SW 1271 (cell line): Measurements from ENCODE around the gene C5orf24.
"Not testable (repeated sequence)": the region's sequence is repeated elsewhere in the genome, so short reads cannot be mapped to it uniquely, and the experiment has no call there.

Experiments
- DNase-seq, 2 experiments: peaks; one replicate each; lab custom pipeline; 2025; lab: John Stamatoyannopoulos, UW

The C5orf24 gene

GRCh38 chr5:134857401-134857800, 11.6 kb downstream of the C5orf24 start:
- no peak for DNase-seq

GRCh38 chr5:134864707-134865106, 18.9 kb downstream of the C5orf24 start:
- no peak for DNase-seq

- DNase-seq = no peak
Observed at GRCh38 chr5:134873494-134873893, 27.7 kb downstream of the C5orf24 start.

GRCh38 chr5:134873987-134874830, 28.4 kb downstream of the C5orf24 start, which contains the start of gene TXNDC15:
Gene TXNDC15 (plus strand): TSS chr5:134874371. CDS start chr5:134874428, 57 bp downstream.
- peak; percentile 67 to 90 for DNase-seq

- peak; percentile 58 to 77 for DNase-seq
Observed at GRCh38 chr5:134874831-134875655, 29.3 kb downstream of the C5orf24 start.

GRCh38 chr5:134877159-134877558, 31.4 kb downstream of the C5orf24 start:
- DNase-seq = no peak

GRCh38 chr5:134878403-134878802, 32.6 kb downstream of the C5orf24 start:
- DNase-seq = no peak

GRCh38 chr5:134879456-134879855, 33.7 kb downstream of the C5orf24 start:
- DNase-seq = no peak

- not testable (repeated sequence) for DNase-seq
Observed at GRCh38 chr5:134880937-134881336, 35.2 kb downstream of the C5orf24 start.

- not testable (repeated sequence) for DNase-seq
Observed at GRCh38 chr5:134881711-134882110, 35.9 kb downstream of the C5orf24 start.

- no peak for DNase-seq
Observed at GRCh38 chr5:134887593-134888159, 41.9 kb downstream of the C5orf24 start.

- DNase-seq = no peak
Observed at GRCh38 chr5:134889335-134889734, 43.6 kb downstream of the C5orf24 start.

GRCh38 chr5:134891473-134891872, 45.7 kb downstream of the C5orf24 start:
- DNase-seq = no peak

- DNase-seq = no peak
Observed at GRCh38 chr5:134892282-134892681, 46.5 kb downstream of the C5orf24 start.

- no peak for DNase-seq
Observed at GRCh38 chr5:134892926-134893325, 47.2 kb downstream of the C5orf24 start.

- DNase-seq = no peak
Observed at GRCh38 chr5:134893748-134894505, 48.2 kb downstream of the C5orf24 start.

GRCh38 chr5:134902071-134902801, 56.5 kb downstream of the C5orf24 start:
- DNase-seq = no peak

- DNase-seq = peak; percentile 73 to 89
Observed at GRCh38 chr5:134904610-134905245, 59.0 kb downstream of the C5orf24 start, which contains the start of gene PCBD2. Gene PCBD2 (plus strand): TSS chr5:134905131. CDS start chr5:134905140, 9 bp downstream.

- peak; percentile 60 to 92 for DNase-seq
Observed at GRCh38 chr5:134905246-134905996, 59.7 kb downstream of the C5orf24 start.

- no peak for DNase-seq
Observed at GRCh38 chr5:134906811-134907210, 61.0 kb downstream of the C5orf24 start.
